Measurements from ENCODE around the gene C2CD2. TPM values are rescaled to one million over a fixed set of nuclear protein-coding genes. Genes with fewer than 3 reads are reported as not detected.

Gene C2CD2
- total RNA-seq, 1 experiment from 2014 or later = 12.6 TPM

DNA sequence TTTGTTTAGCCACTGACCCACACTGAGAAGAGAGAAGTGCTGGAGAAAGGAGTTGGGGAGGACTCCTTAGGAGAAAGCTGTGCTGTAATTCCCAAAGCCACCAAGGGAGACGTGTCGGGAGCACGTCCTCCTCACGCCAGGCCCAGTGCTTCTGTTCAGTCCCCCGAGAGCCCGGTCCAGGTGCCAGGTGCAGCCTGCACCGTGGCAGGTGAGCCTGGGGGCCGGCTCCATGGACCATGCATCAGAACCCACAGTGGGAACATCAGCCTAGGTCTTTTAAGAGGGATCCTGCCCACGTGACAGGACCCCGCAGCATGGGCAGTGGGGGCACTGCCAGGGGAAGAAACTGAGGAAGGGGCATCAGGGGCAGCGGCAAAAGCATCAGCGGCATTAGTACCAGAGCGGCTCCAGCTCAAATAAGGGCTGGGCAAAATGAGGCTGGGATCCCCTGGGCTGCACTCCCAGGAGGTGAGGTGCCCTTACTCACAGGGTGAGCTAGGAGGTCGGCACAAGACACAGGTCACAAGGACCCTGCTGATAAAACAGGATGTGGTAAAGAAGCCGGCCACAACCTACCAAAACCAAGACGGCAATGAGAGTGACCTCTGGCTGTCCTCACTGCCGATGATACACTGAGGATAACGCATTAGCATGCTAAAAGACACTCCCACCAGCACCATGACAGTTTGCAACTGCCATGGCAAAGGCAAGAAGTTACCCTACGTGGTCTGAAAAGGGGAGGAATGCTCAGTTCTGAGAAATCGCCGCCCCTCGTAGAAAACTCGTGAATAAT is 50.1 kb downstream of the C2CD2 start:
- no peaks in the 10 kb centered on the region for H3K27me3 ChIP-seq (replicated peaks; ENCODE audit: control insufficient read depth, insufficient read depth, low read length)
- ChIA-PET CTCF (no interaction called here), POLR2A (no interaction called here)
- Mint-ChIP-seq H3K4me1 (ENCODE audit: low read depth, unreplicated experiment) (no peaks in the 10 kb centered on the region), H3K27ac (ENCODE audit: unreplicated experiment) (no peak overlapping the region), H3K4me3 (ENCODE audit: unreplicated experiment) (no peak overlapping the region), H3K9me3 (ENCODE audit: unreplicated experiment) (no peaks in the 10 kb centered on the region), H3K27me3 (ENCODE audit: insufficient read depth, unreplicated experiment) (no peaks in the 10 kb centered on the region), H3K36me3 (ENCODE audit: insufficient read depth, unreplicated experiment) (peaks cover 11% of the 10 kb centered on the region)
- intact Hi-C loops (cut with micrococcal nuclease; ENCODE audit: unreplicated experiment) = no loop called here
- no TSS peak for BruUV-seq (replicated peaks)
- 0 out of 2 replicates have a peak, but pooled peaks cover 1% of the 10 kb centered on the region for H3K36me3 ChIP-seq (ENCODE audit: control insufficient read depth, insufficient read depth, low read length)
- no peaks in the 10 kb centered on the region for H3K9me3 ChIP-seq
- H3K4me3 ChIP-seq (ENCODE audit: low read depth, low read length) = no peak overlapping the region
- TF ChIP-seq, protein P1, sequence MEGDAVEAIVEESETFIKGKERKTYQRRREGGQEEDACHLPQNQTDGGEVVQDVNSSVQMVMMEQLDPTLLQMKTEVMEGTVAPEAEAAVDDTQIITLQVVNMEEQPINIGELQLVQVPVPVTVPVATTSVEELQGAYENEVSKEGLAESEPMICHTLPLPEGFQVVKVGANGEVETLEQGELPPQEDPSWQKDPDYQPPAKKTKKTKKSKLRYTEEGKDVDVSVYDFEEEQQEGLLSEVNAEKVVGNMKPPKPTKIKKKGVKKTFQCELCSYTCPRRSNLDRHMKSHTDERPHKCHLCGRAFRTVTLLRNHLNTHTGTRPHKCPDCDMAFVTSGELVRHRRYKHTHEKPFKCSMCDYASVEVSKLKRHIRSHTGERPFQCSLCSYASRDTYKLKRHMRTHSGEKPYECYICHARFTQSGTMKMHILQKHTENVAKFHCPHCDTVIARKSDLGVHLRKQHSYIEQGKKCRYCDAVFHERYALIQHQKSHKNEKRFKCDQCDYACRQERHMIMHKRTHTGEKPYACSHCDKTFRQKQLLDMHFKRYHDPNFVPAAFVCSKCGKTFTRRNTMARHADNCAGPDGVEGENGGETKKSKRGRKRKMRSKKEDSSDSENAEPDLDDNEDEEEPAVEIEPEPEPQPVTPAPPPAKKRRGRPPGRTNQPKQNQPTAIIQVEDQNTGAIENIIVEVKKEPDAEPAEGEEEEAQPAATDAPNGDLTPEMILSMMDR (IDR thresholded peaks at IDR 0.05; ENCODE audit: insufficient read depth in 1 of 2, low read depth in 1 of 2, low read length in 1 of 2, severe bottlenecking in 1 of 2, unreplicated experiment in 1 of 2) = no peak
- no peaks in the 10 kb centered on the region for H3K4me1 ChIP-seq
- no peak for DNase-seq

DNA sequence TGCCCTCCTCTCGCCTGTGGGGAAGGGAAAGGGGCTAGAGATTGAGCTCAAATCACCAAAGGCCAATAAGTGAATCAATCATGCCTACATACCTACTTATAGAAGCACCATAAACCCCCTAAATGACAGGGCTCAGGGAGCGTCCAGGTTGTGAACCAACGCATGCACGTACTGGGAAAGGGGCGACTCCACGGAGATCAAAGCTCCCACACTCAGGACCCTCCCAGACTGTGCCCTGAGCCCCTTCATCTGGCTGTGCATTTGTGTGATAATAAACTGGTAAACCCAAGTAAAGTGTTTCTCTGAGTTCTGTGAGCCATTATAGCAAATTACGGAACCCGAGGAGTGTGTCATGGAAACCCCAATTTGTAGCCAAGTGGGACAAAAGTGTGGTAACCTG is 50.9 kb downstream of the C2CD2 start:
- ChIA-PET POLR2A (no interaction called here), CTCF (no interaction called here)
- H3K27me3 Mint-ChIP-seq (ENCODE audit: insufficient read depth, unreplicated experiment) = no peaks in the 10 kb centered on the region
- no peaks in the 10 kb centered on the region for H3K9me3 Mint-ChIP-seq (ENCODE audit: unreplicated experiment)
- no peaks in the 10 kb centered on the region for H3K4me1 Mint-ChIP-seq (ENCODE audit: low read depth, unreplicated experiment)
- no peak overlapping the region for H3K4me3 Mint-ChIP-seq (ENCODE audit: unreplicated experiment)
- peaks cover 11% of the 10 kb centered on the region for H3K36me3 Mint-ChIP-seq (ENCODE audit: insufficient read depth, unreplicated experiment)
- TF ChIP-seq, protein P1 (IDR thresholded peaks at IDR 0.05; ENCODE audit: insufficient read depth in 1 of 2, low read depth in 1 of 2, low read length in 1 of 2, severe bottlenecking in 1 of 2, unreplicated experiment in 1 of 2) = no peak
- Histone ChIP-seq H3K9me3 (no peaks in the 10 kb centered on the region), H3K4me3 (ENCODE audit: low read depth, low read length) (no peak overlapping the region), H3K27me3 (replicated peaks; ENCODE audit: control insufficient read depth, insufficient read depth, low read length) (no peaks in the 10 kb centered on the region), H3K4me1 (no peaks in the 10 kb centered on the region), H3K36me3 (ENCODE audit: control insufficient read depth, insufficient read depth, low read length) (0 out of 2 replicates have a peak, but pooled peaks cover 1% of the 10 kb centered on the region)
- no TSS peak for BruUV-seq (replicated peaks)
- DNase-seq = no peak
- intact Hi-C loops (cut with micrococcal nuclease; ENCODE audit: unreplicated experiment) = no loop called here
- no peak overlapping the region for H3K27ac Mint-ChIP-seq (ENCODE audit: unreplicated experiment)

DNA sequence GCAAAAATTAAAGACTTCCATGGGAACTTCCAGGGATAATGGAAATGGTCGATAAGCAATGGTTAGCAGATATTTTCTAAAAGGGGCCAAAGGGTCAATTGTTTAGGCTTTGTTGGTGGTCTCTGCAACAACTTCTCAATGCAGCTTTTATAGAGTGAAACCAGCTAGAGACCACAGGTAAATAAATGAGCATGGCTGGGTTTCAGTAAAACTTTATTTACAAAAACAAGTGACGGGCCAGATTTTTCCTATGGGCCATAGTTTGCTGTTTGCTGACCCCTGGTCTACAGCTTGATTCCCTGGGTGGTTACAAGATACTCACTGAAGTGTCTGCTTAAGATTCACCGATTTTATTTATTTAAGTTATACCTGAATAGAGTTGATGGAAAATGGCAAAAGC is 52.0 kb downstream of the C2CD2 start:
- no peaks in the 10 kb centered on the region for H3K9me3 Mint-ChIP-seq (ENCODE audit: unreplicated experiment)
- H3K4me3 Mint-ChIP-seq (ENCODE audit: unreplicated experiment) = no peak overlapping the region
- no peaks in the 10 kb centered on the region for H3K27me3 ChIP-seq (replicated peaks; ENCODE audit: control insufficient read depth, insufficient read depth, low read length)
- 0 out of 2 replicates have a peak, but pooled peaks cover 1% of the 10 kb centered on the region for H3K36me3 ChIP-seq (ENCODE audit: control insufficient read depth, insufficient read depth, low read length)
- TF ChIP-seq, protein P1 (IDR thresholded peaks at IDR 0.05; ENCODE audit: insufficient read depth in 1 of 2, low read depth in 1 of 2, low read length in 1 of 2, severe bottlenecking in 1 of 2, unreplicated experiment in 1 of 2) = no peak
- H3K4me3 ChIP-seq (ENCODE audit: low read depth, low read length) = no peak overlapping the region
- peaks cover 11% of the 10 kb centered on the region for H3K36me3 Mint-ChIP-seq (ENCODE audit: insufficient read depth, unreplicated experiment)
- no peak overlapping the region for H3K27ac Mint-ChIP-seq (ENCODE audit: unreplicated experiment)
- H3K9me3 ChIP-seq = no peaks in the 10 kb centered on the region
- DNase-seq = no peak
- ChIA-PET POLR2A (no interaction called here), CTCF (no interaction called here)
- peaks cover 6% of the 10 kb centered on the region for H3K4me1 Mint-ChIP-seq (ENCODE audit: low read depth, unreplicated experiment)
- BruUV-seq (replicated peaks) = no TSS peak
- intact Hi-C loops (cut with micrococcal nuclease; ENCODE audit: unreplicated experiment) = no loop called here
- H3K27me3 Mint-ChIP-seq (ENCODE audit: insufficient read depth, unreplicated experiment) = no peaks in the 10 kb centered on the region
- H3K4me1 ChIP-seq = no peaks in the 10 kb centered on the region

Data from Caco-2 (cell line).